GM19324 (cell line): Measurements from ENCODE around the gene MIEF1.
A peak's percentile ranks its signal among the peaks of the same experiment; 100 is the strongest.

Experiments
- ATAC-seq: cut with Tn5 transposase; IDR thresholded peaks from one replicate; pipeline ENCODE4 v1.9.1; 2021; ENCODE audit warnings: mild to moderate bottlenecking, moderate library complexity; ENCODE audit not compliant: unreplicated experiment, low FRiP score

MIEF1 gene

GRCh38 chr22:39502109-39502788 is at the start of gene MIEF1:
MIEF1 (plus strand) TSS chr22:39502290; CDS start chr22:39511295, 9,005 bp downstream.
- ATAC-seq, result peak; percentile 82

- no peak for ATAC-seq
These were observed 49.4 kb upstream of the MIEF1 start for GRCh38 chr22:39452740-39453040.

- ATAC-seq, result no peak
These were observed 48.2 kb upstream of the MIEF1 start for GRCh38 chr22:39453765-39454378.

- no peak for ATAC-seq
These were observed 47.7 kb upstream of the MIEF1 start for GRCh38 chr22:39454385-39454871.

- ATAC-seq, result no peak
These were observed 45.4 kb upstream of the MIEF1 start, which contains the start of gene MGAT3 for GRCh38 chr22:39456522-39457197. MGAT3 (plus strand) TSS chr22:39457012; CDS start chr22:39487348, 30,336 bp downstream.

- no peak for ATAC-seq
These were observed 44.9 kb upstream of the MIEF1 start for GRCh38 chr22:39457198-39457555.

- no peak for ATAC-seq
These were observed 44.3 kb upstream of the MIEF1 start for GRCh38 chr22:39457556-39458443.

GRCh38 chr22:39458444-39459083 is 43.5 kb upstream of the MIEF1 start:
- ATAC-seq, result no peak

- no peak for ATAC-seq
These were observed 42.4 kb upstream of the MIEF1 start for GRCh38 chr22:39459681-39460080.

GRCh38 chr22:39462443-39463221 is 39.5 kb upstream of the MIEF1 start:
- ATAC-seq, result no peak

GRCh38 chr22:39463277-39463676 is 38.8 kb upstream of the MIEF1 start:
- no peak for ATAC-seq

GRCh38 chr22:39463931-39464390 is 38.1 kb upstream of the MIEF1 start:
- ATAC-seq, result no peak

GRCh38 chr22:39466228-39467006 is 35.7 kb upstream of the MIEF1 start:
- ATAC-seq, result no peak

GRCh38 chr22:39467390-39467895 is 34.6 kb upstream of the MIEF1 start:
- ATAC-seq, result no peak

- ATAC-seq, result no peak
These were observed 33.4 kb upstream of the MIEF1 start for GRCh38 chr22:39468487-39469325.

- ATAC-seq, result no peak
These were observed 32.8 kb upstream of the MIEF1 start for GRCh38 chr22:39469326-39469680.

- ATAC-seq, result no peak
These were observed 32.2 kb upstream of the MIEF1 start for GRCh38 chr22:39469681-39470450.
